ENCODE results near the gene KIFC3. TPM values are rescaled to one million over a fixed set of nuclear protein-coding genes. Genes with fewer than 3 reads are reported as not detected.

The KIFC3 gene
- total and polyA plus RNA-seq, 2 of the 8 experiments (the other 6 are each of a cell fraction or from before 2014, with no cell fraction given) = 2.1 to 7.1 TPM

- TF ChIP-seq ATF3 (IDR thresholded peaks at IDR 0.05; ENCODE audit: insufficient read depth, low read depth, low read length) (no peak), ASH2L (IDR thresholded peaks at IDR 0.05; ENCODE audit: low read length) (no peak), SAP30 (IDR thresholded peaks at IDR 0.05; ENCODE audit: insufficient read depth, insufficient replicate concordance, low read length) (peak; percentile 31), CHD1 (IDR thresholded peaks at IDR 0.05; ENCODE audit: low read depth, low read length) (no peak), MAFK (IDR thresholded peaks at IDR 0.05; ENCODE audit: low read depth, low read length) (no peak), BACH1 (IDR thresholded peaks at IDR 0.05; ENCODE audit: low read length) (no peak), SIN3A (conservative IDR thresholded peaks at IDR 0.05 in 1 of 2, IDR thresholded peaks at IDR 0.05 in 1 of 2; ENCODE audit: low read depth in 1 of 2, low read length in 2 of 2) (peak; percentile 86 to 93; a peak in 3 of 4 replicates), TAF1 (IDR thresholded peaks at IDR 0.05; ENCODE audit: low read depth, low read length) (no peak; the same call in 1 of the 2 replicates), ZNF274 (IDR thresholded peaks at IDR 0.05; ENCODE audit: borderline replicate concordance, extremely low read depth, low read length) (no peak), RBBP5 (IDR thresholded peaks at IDR 0.05; ENCODE audit: borderline replicate concordance, low read depth, low read length) (no peak), KDM1A (IDR thresholded peaks at IDR 0.05; ENCODE audit: borderline replicate concordance, low read length) (no peak), NRF1 (IDR thresholded peaks at IDR 0.05; ENCODE audit: low read depth, low read length) (no peak), TAF7 (optimal IDR thresholded peaks at IDR 0.05; ENCODE audit: borderline replicate concordance, low read depth, low read length) (peak; percentile 39), JUND (IDR thresholded peaks at IDR 0.05; ENCODE audit: low read length) (no peak), RXRA (IDR thresholded peaks at IDR 0.05; ENCODE audit: insufficient read depth, low read depth, low read length) (no peak), HDAC6 (IDR thresholded peaks at IDR 0.05; ENCODE audit: low read depth, low read length) (no peak), RFX5 (IDR thresholded peaks at IDR 0.05; ENCODE audit: borderline replicate concordance, low read depth, low read length) (no peak), TEAD4 (IDR thresholded peaks at IDR 0.05; ENCODE audit: low read depth, low read length) (no peak), MAX (IDR thresholded peaks at IDR 0.05) (peak; percentile 71), SP4 (IDR thresholded peaks at IDR 0.05; ENCODE audit: low read length) (no peak), YY1 (IDR thresholded peaks at IDR 0.05; ENCODE audit: low read depth, low read length) (peak; percentile 70; the same call in 1 of the 2 replicates), POU5F1 (IDR thresholded peaks at IDR 0.05; ENCODE audit: low read depth, low read length) (no peak)
Observed at GRCh38 chr16:57775661-57776469, 26.4 kb downstream of the KIFC3 start (continued).
